WTC11 (cell line): ENCODE measurements around the gene NTRK3. TPM values are rescaled to one million over a fixed set of nuclear protein-coding genes. Genes with fewer than 3 reads are reported as not detected.

Source experiments
- ATAC-seq: fragments of 200-7000 bp; cut with Tn5 transposase; 2 replicates; pipeline ENCODE4 v1.10.0; 2021; ENCODE audit warnings: mild to moderate bottlenecking, moderate library complexity
- CTCF ChIA-PET: fragments of 300-600 bp; sonication (Branson Sonifier 250); formaldehyde crosslinking; loops from one replicate; lab custom pipeline; 2021; ENCODE audit warnings: antibody characterized with exemption; lab: Charles Lee
- POLR2A ChIA-PET: fragments of 350-600 bp; sonication (Branson Sonifier 250); formaldehyde crosslinking; loops from one replicate; lab custom pipeline; 2021; ENCODE audit warnings: antibody characterized with exemption; lab: Charles Lee
- DNase-seq: peaks from one replicate; pipeline ENCODE4 v3.0.0; 2021; ENCODE audit warnings: low spot score
- H3K27ac Mint-ChIP-seq: 2 replicates; pipeline ENCODE4 v1.8.0; 2021; ENCODE audit warnings: mixed read lengths
- H3K27me3 Mint-ChIP-seq: 2 replicates; pipeline ENCODE4 v1.8.0; 2021; ENCODE audit warnings: low read depth, mild to moderate bottlenecking, moderate library complexity, mixed read lengths
- H3K36me3 Mint-ChIP-seq: 2 replicates; pipeline ENCODE4 v1.8.0; 2021; ENCODE audit warnings: mixed read lengths
- H3K4me1 Mint-ChIP-seq: 2 replicates; pipeline ENCODE4 v1.8.0; 2022; ENCODE audit warnings: mixed read lengths
- H3K4me3 Mint-ChIP-seq: 2 replicates; pipeline ENCODE4 v1.8.0; 2021; ENCODE audit warnings: mild to moderate bottlenecking, moderate library complexity, mixed read lengths
- H3K9me3 Mint-ChIP-seq: 2 replicates; pipeline ENCODE4 v1.8.0; 2021; ENCODE audit warnings: mixed read lengths
- ATF1 ChIP-seq: sonication (generic); formaldehyde crosslinking; IDR thresholded peaks from 2 replicates; pipeline ENCODE4 v1.8.1; 2023; ENCODE audit warnings: mild to moderate bottlenecking, moderate library complexity, missing genetic modification reagents
- CREB1 ChIP-seq: sonication (generic); formaldehyde crosslinking; IDR thresholded peaks from 2 replicates; pipeline ENCODE4 v1.8.0; 2023; ENCODE audit warnings: mild to moderate bottlenecking, missing genetic modification reagents
- HMGA2 ChIP-seq: fragments of 250-450 bp; sonication (Bioruptor Pico); IDR thresholded peaks from 2 replicates; pipeline ENCODE4 v1.4.0; 2021; ENCODE audit warnings: mild to moderate bottlenecking, moderate library complexity
- JAZF1 ChIP-seq: fragments of 250-450 bp; sonication (Bioruptor Pico); IDR thresholded peaks from 2 replicates; pipeline ENCODE4 v1.9.0; 2021; ENCODE audit warnings: moderate library complexity, mild to moderate bottlenecking, inconsistent platforms
- NR2C2 ChIP-seq: sonication (generic); formaldehyde crosslinking; IDR thresholded peaks from 2 replicates; pipeline ENCODE4 v1.8.0; 2022; ENCODE audit warnings: mild to moderate bottlenecking, missing genetic modification reagents
- NR3C1 ChIP-seq: sonication (generic); formaldehyde crosslinking; conservative IDR thresholded peaks from 2 replicates; pipeline ENCODE4 v1.8.1; 2023; ENCODE audit warnings: low read depth, mild to moderate bottlenecking, missing genetic modification reagents
- SP1 ChIP-seq: sonication (generic); formaldehyde crosslinking; conservative IDR thresholded peaks from 2 replicates; pipeline ENCODE4 v1.8.1; 2022; ENCODE audit warnings: missing genetic modification reagents
- TCF7 ChIP-seq: sonication (generic); formaldehyde crosslinking; IDR thresholded peaks from 2 replicates; pipeline ENCODE4 v1.8.0; 2022; ENCODE audit warnings: mild to moderate bottlenecking, low read depth, missing genetic modification reagents, moderate library complexity
- TEAD1 ChIP-seq: sonication (generic); formaldehyde crosslinking; IDR thresholded peaks from 2 replicates; pipeline ENCODE4 v1.8.0; 2022; ENCODE audit warnings: mild to moderate bottlenecking, missing genetic modification reagents
- ZNF423 ChIP-seq: fragments of 250-450 bp; sonication (Bioruptor Pico); IDR thresholded peaks from 2 replicates; pipeline ENCODE4 v2.1.2; 2022; ENCODE audit warnings: mild to moderate bottlenecking, moderate library complexity
- total RNA-seq: library from RNA; stranded (reverse); gene quantifications from 3 replicates; pipeline ENCODE4 v1.2.3, GENCODE V29; 2021
- TF ChIP-seq, protein P1 (sequence below): fragments of 250-450 bp; sonication (Bioruptor Pico); IDR thresholded peaks from 2 replicates; pipeline ENCODE4 v1.9.0; 2021; ENCODE audit warnings: mild to moderate bottlenecking, borderline replicate concordance
- TF ChIP-seq, protein P2 (sequence below): fragments of 250-450 bp; sonication (Bioruptor Pico); IDR thresholded peaks from 2 replicates; pipeline ENCODE4 v2.1.2; 2022; ENCODE audit warnings: mild to moderate bottlenecking, moderate library complexity
- TF ChIP-seq, protein P3 (sequence below): sonication (generic); formaldehyde crosslinking; IDR thresholded peaks from 2 replicates; pipeline ENCODE4 v1.8.1; 2022; ENCODE audit warnings: mild to moderate bottlenecking, missing genetic modification reagents, moderate library complexity, borderline replicate concordance
- TF ChIP-seq, protein P4 (sequence below): sonication (generic); formaldehyde crosslinking; IDR thresholded peaks from 2 replicates; pipeline ENCODE4 v1.8.1; 2023; ENCODE audit warnings: mild to moderate bottlenecking, missing genetic modification reagents, moderate library complexity
- TF ChIP-seq, protein P5 (sequence below): sonication (generic); formaldehyde crosslinking; IDR thresholded peaks from 2 replicates; pipeline ENCODE4 v1.8.1; 2022; ENCODE audit warnings: low read depth, mild to moderate bottlenecking, moderate library complexity, missing genetic modification reagents, borderline replicate concordance
- TF ChIP-seq, protein P6 (sequence below): sonication (generic); formaldehyde crosslinking; IDR thresholded peaks from 2 replicates; pipeline ENCODE4 v1.8.0; 2022; ENCODE audit warnings: mild to moderate bottlenecking, missing genetic modification reagents

Gene NTRK3
- total RNA-seq, 1 experiment from 2014 or later, result 12.3 TPM

DNA sequence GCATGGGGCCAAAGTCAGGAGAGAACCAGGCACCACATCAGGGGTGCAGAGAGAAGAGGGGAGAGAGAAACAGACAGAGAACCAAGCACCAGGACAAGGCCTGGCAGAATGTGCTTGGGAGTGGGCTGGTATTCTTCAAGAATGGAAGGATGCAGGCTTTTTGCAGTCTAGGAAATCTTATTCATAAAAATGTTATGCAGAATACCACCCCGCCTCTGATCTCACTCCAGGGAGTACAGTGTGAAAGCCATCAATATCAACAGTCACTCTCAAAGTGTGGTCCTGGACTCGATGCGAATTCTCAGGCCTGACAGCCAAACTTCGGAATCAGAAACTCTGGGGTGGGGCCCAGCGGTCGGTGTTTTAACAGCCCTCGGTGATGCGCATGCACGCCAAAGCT, 16.9 kb downstream of the NTRK3 start (continued):
- TF ChIP-seq, protein P1, sequence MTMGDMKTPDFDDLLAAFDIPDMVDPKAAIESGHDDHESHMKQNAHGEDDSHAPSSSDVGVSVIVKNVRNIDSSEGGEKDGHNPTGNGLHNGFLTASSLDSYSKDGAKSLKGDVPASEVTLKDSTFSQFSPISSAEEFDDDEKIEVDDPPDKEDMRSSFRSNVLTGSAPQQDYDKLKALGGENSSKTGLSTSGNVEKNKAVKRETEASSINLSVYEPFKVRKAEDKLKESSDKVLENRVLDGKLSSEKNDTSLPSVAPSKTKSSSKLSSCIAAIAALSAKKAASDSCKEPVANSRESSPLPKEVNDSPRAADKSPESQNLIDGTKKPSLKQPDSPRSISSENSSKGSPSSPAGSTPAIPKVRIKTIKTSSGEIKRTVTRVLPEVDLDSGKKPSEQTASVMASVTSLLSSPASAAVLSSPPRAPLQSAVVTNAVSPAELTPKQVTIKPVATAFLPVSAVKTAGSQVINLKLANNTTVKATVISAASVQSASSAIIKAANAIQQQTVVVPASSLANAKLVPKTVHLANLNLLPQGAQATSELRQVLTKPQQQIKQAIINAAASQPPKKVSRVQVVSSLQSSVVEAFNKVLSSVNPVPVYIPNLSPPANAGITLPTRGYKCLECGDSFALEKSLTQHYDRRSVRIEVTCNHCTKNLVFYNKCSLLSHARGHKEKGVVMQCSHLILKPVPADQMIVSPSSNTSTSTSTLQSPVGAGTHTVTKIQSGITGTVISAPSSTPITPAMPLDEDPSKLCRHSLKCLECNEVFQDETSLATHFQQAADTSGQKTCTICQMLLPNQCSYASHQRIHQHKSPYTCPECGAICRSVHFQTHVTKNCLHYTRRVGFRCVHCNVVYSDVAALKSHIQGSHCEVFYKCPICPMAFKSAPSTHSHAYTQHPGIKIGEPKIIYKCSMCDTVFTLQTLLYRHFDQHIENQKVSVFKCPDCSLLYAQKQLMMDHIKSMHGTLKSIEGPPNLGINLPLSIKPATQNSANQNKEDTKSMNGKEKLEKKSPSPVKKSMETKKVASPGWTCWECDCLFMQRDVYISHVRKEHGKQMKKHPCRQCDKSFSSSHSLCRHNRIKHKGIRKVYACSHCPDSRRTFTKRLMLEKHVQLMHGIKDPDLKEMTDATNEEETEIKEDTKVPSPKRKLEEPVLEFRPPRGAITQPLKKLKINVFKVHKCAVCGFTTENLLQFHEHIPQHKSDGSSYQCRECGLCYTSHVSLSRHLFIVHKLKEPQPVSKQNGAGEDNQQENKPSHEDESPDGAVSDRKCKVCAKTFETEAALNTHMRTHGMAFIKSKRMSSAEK (CRISPR knock-in tag), result no peak
- TF ChIP-seq, protein P2, sequence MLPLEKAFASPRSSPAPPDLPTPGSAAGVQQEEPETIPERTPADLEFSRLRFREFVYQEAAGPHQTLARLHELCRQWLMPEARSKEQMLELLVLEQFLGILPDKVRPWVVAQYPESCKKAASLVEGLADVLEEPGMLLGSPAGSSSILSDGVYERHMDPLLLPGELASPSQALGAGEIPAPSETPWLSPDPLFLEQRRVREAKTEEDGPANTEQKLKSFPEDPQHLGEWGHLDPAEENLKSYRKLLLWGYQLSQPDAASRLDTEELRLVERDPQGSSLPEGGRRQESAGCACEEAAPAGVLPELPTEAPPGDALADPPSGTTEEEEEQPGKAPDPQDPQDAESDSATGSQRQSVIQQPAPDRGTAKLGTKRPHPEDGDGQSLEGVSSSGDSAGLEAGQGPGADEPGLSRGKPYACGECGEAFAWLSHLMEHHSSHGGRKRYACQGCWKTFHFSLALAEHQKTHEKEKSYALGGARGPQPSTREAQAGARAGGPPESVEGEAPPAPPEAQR (CRISPR knock-in tag), result no peak

DNA sequence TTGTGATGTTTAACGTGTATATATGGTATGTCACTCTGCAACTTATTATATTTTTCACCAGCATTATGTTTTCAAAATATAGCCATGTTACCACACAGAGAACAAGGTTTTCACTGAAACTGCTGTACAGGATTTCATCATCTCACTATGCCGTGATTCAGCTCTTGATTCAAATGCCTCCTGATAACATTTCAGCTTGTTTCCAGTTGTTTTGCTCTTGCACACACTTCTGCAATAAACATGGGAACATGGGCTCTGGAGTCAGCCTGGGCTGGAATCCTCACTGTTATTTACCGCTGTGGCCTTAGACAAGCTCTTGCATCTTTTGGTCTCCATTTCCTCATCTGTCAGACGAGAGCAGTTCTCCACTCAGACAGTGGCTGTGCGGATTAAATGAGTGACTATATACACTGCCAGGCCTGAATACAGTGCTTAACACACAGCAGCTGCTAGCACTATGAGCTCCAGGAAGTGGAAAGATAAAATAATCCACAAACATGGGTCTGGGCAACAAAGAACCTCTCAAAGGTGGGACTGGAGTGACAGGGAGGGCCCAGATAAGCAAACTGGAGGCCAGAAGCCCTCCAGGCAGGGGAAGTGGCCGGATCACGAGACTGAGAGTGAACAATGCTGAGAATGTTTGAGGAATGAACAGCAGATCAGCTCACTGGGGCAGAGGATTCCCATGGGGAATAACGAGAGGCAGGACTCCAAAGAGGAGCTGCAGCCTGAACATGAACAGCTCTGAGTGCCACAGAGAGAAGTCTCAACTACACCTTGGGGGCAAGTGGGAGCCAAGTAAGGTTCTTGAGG, 17.7 kb downstream of the NTRK3 start:
- ChIA-PET POLR2A (interaction anchor here (0.6 kb wide), 1 partner anchor 95 kb away, joined by 4 read pairs; no protein-coding TSS in a partner anchor), CTCF (interaction anchor here (1.0 to 1.2 kb wide), 2 partner anchors 8 to 20 kb away, joined by 3 to 4 read pairs; no protein-coding TSS in a partner anchor)
- peaks cover 7% of the 10 kb centered on the region; the same call in 1 of the 2 replicates for H3K36me3 Mint-ChIP-seq
- no peak overlapping the region for H3K4me3 Mint-ChIP-seq
- TF ChIP-seq ZNF423 (no peak), JAZF1 (CRISPR knock-in tag) (no peak), CREB1 (CRISPR knock-in tag) (no peak), HMGA2 (no peak), NR2C2 (CRISPR knock-in tag) (no peak), NR3C1 (CRISPR knock-in tag) (no peak), TEAD1 (CRISPR knock-in tag) (no peak), TCF7 (CRISPR knock-in tag) (no peak), ATF1 (no peak), SP1 (CRISPR knock-in tag) (no peak)
- TF ChIP-seq, protein P3, sequence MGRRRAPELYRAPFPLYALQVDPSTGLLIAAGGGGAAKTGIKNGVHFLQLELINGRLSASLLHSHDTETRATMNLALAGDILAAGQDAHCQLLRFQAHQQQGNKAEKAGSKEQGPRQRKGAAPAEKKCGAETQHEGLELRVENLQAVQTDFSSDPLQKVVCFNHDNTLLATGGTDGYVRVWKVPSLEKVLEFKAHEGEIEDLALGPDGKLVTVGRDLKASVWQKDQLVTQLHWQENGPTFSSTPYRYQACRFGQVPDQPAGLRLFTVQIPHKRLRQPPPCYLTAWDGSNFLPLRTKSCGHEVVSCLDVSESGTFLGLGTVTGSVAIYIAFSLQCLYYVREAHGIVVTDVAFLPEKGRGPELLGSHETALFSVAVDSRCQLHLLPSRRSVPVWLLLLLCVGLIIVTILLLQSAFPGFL, result no peak
- TF ChIP-seq, protein P4, sequence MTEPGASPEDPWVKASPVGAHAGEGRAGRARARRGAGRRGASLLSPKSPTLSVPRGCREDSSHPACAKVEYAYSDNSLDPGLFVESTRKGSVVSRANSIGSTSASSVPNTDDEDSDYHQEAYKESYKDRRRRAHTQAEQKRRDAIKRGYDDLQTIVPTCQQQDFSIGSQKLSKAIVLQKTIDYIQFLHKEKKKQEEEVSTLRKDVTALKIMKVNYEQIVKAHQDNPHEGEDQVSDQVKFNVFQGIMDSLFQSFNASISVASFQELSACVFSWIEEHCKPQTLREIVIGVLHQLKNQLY (CRISPR knock-in tag), result no peak
- TF ChIP-seq, protein P5, sequence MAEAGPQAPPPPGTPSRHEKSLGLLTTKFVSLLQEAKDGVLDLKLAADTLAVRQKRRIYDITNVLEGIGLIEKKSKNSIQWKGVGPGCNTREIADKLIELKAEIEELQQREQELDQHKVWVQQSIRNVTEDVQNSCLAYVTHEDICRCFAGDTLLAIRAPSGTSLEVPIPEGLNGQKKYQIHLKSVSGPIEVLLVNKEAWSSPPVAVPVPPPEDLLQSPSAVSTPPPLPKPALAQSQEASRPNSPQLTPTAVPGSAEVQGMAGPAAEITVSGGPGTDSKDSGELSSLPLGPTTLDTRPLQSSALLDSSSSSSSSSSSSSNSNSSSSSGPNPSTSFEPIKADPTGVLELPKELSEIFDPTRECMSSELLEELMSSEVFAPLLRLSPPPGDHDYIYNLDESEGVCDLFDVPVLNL (CRISPR knock-in tag), result no peak
- TF ChIP-seq, protein P6, sequence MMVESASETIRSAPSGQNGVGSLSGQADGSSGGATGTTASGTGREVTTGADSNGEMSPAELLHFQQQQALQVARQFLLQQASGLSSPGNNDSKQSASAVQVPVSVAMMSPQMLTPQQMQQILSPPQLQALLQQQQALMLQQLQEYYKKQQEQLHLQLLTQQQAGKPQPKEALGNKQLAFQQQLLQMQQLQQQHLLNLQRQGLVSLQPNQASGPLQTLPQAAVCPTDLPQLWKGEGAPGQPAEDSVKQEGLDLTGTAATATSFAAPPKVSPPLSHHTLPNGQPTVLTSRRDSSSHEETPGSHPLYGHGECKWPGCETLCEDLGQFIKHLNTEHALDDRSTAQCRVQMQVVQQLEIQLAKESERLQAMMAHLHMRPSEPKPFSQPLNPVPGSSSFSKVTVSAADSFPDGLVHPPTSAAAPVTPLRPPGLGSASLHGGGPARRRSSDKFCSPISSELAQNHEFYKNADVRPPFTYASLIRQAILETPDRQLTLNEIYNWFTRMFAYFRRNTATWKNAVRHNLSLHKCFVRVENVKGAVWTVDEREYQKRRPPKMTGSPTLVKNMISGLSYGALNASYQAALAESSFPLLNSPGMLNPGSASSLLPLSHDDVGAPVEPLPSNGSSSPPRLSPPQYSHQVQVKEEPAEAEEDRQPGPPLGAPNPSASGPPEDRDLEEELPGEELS (CRISPR knock-in tag), result no peak
- ATAC-seq (no peak), DNase-seq (no peak)
- H3K4me1 Mint-ChIP-seq, result peaks cover 29% of the 10 kb centered on the region
- H3K9me3 Mint-ChIP-seq, result peaks cover 14% of the 10 kb centered on the region
- H3K27me3 Mint-ChIP-seq, result no peaks in the 10 kb centered on the region
- H3K27ac Mint-ChIP-seq, result no peak overlapping the region
